ENCODE results near the gene PTPN1.
"Not testable (repeated sequence)": the region's sequence is repeated elsewhere in the genome, so short reads cannot be mapped to it uniquely, and the experiment has no call there.

The PTPN1 gene

GRCh38 chr20:50482396-50482981, 27.7 kb upstream of the PTPN1 start:
- no peak for DNase-seq

- no peak for DNase-seq
Observed at GRCh38 chr20:50484271-50484976, 25.8 kb upstream of the PTPN1 start.

- DNase-seq = no peak
Observed at GRCh38 chr20:50487397-50487796, 22.8 kb upstream of the PTPN1 start.

GRCh38 chr20:50488236-50488806, 21.9 kb upstream of the PTPN1 start:
- DNase-seq = no peak

- DNase-seq = no peak
Observed at GRCh38 chr20:50491168-50491567, 19.0 kb upstream of the PTPN1 start.

- peak; percentile 26 for DNase-seq
Observed at GRCh38 chr20:50491926-50492634, 18.1 kb upstream of the PTPN1 start.

- no peak for DNase-seq
Observed at GRCh38 chr20:50493881-50494253, 16.3 kb upstream of the PTPN1 start.

- no peak for DNase-seq
Observed at GRCh38 chr20:50494428-50494827, 15.8 kb upstream of the PTPN1 start.

GRCh38 chr20:50496773-50497385, 13.3 kb upstream of the PTPN1 start:
- no peak for DNase-seq

- peak; percentile 32 for DNase-seq
Observed at GRCh38 chr20:50498071-50498776, 12.0 kb upstream of the PTPN1 start.

GRCh38 chr20:50499938-50500337, 10.2 kb upstream of the PTPN1 start:
- DNase-seq = no peak

GRCh38 chr20:50501972-50502745, 8.0 kb upstream of the PTPN1 start:
- no peak for DNase-seq

GRCh38 chr20:50504231-50504823, 5.9 kb upstream of the PTPN1 start:
- no peak for DNase-seq

GRCh38 chr20:50506270-50506579, 4.0 kb upstream of the PTPN1 start:
- DNase-seq = no peak

GRCh38 chr20:50507745-50508144, 2.4 kb upstream of the PTPN1 start:
- not testable (repeated sequence) for DNase-seq

- no peak for DNase-seq
Observed at GRCh38 chr20:50508171-50508755, 1.9 kb upstream of the PTPN1 start.

GRCh38 chr20:50510706-50511542, 741 bp downstream of the PTPN1 start:
- DNase-seq = no peak

GRCh38 chr20:50512323-50512722, 2.1 kb downstream of the PTPN1 start:
- no peak for DNase-seq

GRCh38 chr20:50513169-50514034, 3.2 kb downstream of the PTPN1 start:
- DNase-seq = no peak

GRCh38 chr20:50514035-50514337, 3.8 kb downstream of the PTPN1 start:
- DNase-seq = no peak

All from GOT3 (cell line).